C4-2B (cell line): ENCODE results near the gene UGT1A4.

ENCODE experiments used
- ZFX ChIP-seq: fragments of 450-650 bp; IDR thresholded peaks from 2 replicates; pipeline ENCODE4 v1.6.1; 2017
- TF ChIP-seq, protein P1 (sequence below): fragments of 450-650 bp; conservative IDR thresholded peaks from 2 replicates; pipeline ENCODE4 v1.5.1; 2017; ENCODE audit warnings: mild to moderate bottlenecking

DNA sequence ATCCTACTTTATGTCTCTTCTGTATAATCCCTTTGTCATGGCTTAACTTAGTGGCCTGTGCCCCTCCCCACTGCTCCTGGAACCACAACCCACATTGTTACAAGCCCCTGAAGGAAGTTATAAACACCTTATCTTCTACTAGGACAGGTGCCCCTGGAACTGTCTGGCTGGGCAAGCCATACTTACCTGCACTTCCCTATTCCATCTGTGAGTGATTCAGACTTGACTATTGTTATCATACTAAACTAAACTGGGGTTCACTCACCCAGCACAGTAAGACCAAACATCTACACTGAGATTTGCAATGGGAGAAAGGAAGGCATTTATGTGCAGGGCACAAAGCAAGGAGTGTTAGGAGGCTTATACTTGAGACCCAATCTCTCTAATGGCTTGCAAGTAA, 29.5 kb upstream of the UGT1A4 start:
- TF ChIP-seq, protein P1, sequence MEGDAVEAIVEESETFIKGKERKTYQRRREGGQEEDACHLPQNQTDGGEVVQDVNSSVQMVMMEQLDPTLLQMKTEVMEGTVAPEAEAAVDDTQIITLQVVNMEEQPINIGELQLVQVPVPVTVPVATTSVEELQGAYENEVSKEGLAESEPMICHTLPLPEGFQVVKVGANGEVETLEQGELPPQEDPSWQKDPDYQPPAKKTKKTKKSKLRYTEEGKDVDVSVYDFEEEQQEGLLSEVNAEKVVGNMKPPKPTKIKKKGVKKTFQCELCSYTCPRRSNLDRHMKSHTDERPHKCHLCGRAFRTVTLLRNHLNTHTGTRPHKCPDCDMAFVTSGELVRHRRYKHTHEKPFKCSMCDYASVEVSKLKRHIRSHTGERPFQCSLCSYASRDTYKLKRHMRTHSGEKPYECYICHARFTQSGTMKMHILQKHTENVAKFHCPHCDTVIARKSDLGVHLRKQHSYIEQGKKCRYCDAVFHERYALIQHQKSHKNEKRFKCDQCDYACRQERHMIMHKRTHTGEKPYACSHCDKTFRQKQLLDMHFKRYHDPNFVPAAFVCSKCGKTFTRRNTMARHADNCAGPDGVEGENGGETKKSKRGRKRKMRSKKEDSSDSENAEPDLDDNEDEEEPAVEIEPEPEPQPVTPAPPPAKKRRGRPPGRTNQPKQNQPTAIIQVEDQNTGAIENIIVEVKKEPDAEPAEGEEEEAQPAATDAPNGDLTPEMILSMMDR = no peak
- TF ChIP-seq ZFX = no peak
